LNCaP clone FGC (cell line): ENCODE data around the gene DDX55.
"Not testable (repeated sequence)": the region's sequence is repeated elsewhere in the genome, so short reads cannot be mapped to it uniquely, and the experiment has no call there.

Experiments used
- DNase-seq: peaks from one replicate; pipeline ENCODE4 v3.0.0-alpha.2; 2011; ENCODE audit warnings: low read depth
- H3K4me3 ChIP-seq: 2 replicates; pipeline ENCODE4 v1.5.1; 2011; ENCODE audit warnings: mild to moderate bottlenecking, low read depth, low read length, control low read depth
- TF ChIP-seq, protein P1 (sequence below): IDR thresholded peaks from 2 replicates; pipeline ENCODE4 v1.5.1; 2012; ENCODE audit warnings: mild to moderate bottlenecking; ENCODE audit not compliant: control insufficient read depth, insufficient read depth; ENCODE audit errors: extremely low read depth

Gene DDX55

GRCh38 chr12:123599310-123599709 is 2.6 kb upstream of the DDX55 start:
- no peak overlapping the region for H3K4me3 ChIP-seq
- no peak for DNase-seq
- TF ChIP-seq, protein P1, sequence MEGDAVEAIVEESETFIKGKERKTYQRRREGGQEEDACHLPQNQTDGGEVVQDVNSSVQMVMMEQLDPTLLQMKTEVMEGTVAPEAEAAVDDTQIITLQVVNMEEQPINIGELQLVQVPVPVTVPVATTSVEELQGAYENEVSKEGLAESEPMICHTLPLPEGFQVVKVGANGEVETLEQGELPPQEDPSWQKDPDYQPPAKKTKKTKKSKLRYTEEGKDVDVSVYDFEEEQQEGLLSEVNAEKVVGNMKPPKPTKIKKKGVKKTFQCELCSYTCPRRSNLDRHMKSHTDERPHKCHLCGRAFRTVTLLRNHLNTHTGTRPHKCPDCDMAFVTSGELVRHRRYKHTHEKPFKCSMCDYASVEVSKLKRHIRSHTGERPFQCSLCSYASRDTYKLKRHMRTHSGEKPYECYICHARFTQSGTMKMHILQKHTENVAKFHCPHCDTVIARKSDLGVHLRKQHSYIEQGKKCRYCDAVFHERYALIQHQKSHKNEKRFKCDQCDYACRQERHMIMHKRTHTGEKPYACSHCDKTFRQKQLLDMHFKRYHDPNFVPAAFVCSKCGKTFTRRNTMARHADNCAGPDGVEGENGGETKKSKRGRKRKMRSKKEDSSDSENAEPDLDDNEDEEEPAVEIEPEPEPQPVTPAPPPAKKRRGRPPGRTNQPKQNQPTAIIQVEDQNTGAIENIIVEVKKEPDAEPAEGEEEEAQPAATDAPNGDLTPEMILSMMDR: no peak

- H3K4me3 ChIP-seq: no peak overlapping the region
- TF ChIP-seq, protein P1: no peak
- no peak for DNase-seq
These were observed 2.2 kb upstream of the DDX55 start for GRCh38 chr12:123599721-123600120.

- TF ChIP-seq, protein P1: no peak
- DNase-seq: no peak
- peak overlapping the region; percentile 75 for H3K4me3 ChIP-seq
These were observed 824 bp downstream of the DDX55 start for GRCh38 chr12:123602651-123603195.

GRCh38 chr12:123603495-123603894 is 1.6 kb downstream of the DDX55 start:
- peak overlapping the region; percentile 75 for H3K4me3 ChIP-seq
- DNase-seq: not testable (repeated sequence)

GRCh38 chr12:123607756-123608155 is 5.9 kb downstream of the DDX55 start:
- no peak overlapping the region for H3K4me3 ChIP-seq
- DNase-seq: no peak
- TF ChIP-seq, protein P1: no peak

DNA sequence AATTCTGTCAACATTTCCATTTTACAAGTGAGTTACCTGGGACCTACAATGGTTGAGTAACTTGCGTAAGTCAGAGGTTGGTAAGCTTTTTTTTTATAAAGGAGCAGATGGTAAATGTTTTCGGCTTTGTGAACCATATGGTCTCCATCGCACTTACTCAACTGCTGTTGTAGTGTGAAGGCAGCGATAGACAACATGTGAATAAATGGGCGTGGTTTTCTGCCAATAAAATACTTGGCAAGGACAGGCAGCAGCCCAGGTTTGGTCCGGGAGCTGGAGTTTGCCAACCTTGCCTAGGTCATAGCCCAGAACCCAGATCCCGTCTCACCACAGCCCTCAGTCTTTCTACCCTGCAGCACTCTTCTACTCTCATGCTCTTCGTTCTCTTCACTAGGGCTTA is 6.3 kb downstream of the DDX55 start:
- TF ChIP-seq, protein P1: no peak
- no peak overlapping the region for H3K4me3 ChIP-seq
- peak; percentile 42 for DNase-seq

DNA sequence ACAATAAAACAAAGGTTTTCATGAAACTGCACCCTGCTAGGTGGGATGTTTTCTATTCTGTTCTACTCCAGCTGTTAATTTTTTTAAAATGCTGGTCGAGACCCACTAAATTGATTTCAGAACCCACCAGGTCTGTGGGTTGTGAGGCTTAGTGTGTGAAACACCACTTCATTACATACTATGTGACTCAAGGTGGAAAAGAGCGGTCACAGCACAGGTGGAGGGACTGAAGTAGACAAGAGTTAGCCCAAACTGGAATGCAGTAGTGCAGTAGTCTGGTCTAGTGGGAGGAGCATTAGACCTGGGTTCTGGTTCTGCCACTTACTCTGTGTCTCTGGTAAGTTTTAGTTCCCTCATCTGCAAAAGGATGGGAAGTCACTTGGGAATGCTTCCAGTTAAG is 12.2 kb downstream of the DDX55 start:
- no peak for DNase-seq
- no peak overlapping the region for H3K4me3 ChIP-seq
- TF ChIP-seq, protein P1: no peak
